ENCODE data around the gene C14orf93. TPM values are rescaled to one million over a fixed set of nuclear protein-coding genes. Genes with fewer than 3 reads are reported as not detected.

Gene C14orf93
- polyA plus RNA-seq, 3 donors, result 2.5 to 17.6 (median 3.7) TPM

GRCh38 chr14:23020143-23021128 lies 10.5 kb upstream of the C14orf93 start:
- peaks cover 0 to 14% of the 10 kb centered on the region in 2 donors for H3K36me3 ChIP-seq (replicated peaks in 1 of 2; ENCODE audit: control insufficient read depth in 1 of 2, insufficient read depth in 2 of 2, low read length in 2 of 2)
- Mint-ChIP-seq H3K27me3 (ENCODE audit: low read depth in 3 of 3) (peaks cover 0 to 2% (median 0%) of the 10 kb centered on the region in 3 donors), H3K4me1 (peaks cover 7% of the 10 kb centered on the region), H3K36me3 (peaks cover 16 to 30% of the 10 kb centered on the region in 2 donors), H3K9me3 (no peaks in the 10 kb centered on the region), H3K4me3 (no peak overlapping the region), H3K27ac (peak overlapping the region in 1 of 7 donors; percentile 43)
- no peak overlapping the region for H3K27ac ChIP-seq (ENCODE audit: low read depth in 1 of 2, low read length in 2 of 2)
- no peak overlapping the region for H2AFZ ChIP-seq (ENCODE audit: insufficient read depth, low read depth, low read length, poor library complexity, severe bottlenecking)
- no peaks in the 10 kb centered on the region for H3K9me3 ChIP-seq (replicated peaks in 1 of 2; ENCODE audit: control insufficient read depth in 1 of 2, insufficient read depth in 1 of 2, low read length in 2 of 2)
- no peak for DNase-seq
- no peak for TF ChIP-seq CTCF (IDR thresholded peaks at IDR 0.05)
- no peaks in the 10 kb centered on the region for H3K27me3 ChIP-seq (ENCODE audit: control insufficient read depth in 2 of 2, insufficient read depth in 2 of 2, low read length in 2 of 2)
- H3K4me2 ChIP-seq (replicated peaks; ENCODE audit: extremely low read depth, low read length, poor library complexity, severe bottlenecking), result no peak overlapping the region
- H3K9ac ChIP-seq (ENCODE audit: insufficient read depth, low read length, poor library complexity, severe bottlenecking), result no peak overlapping the region
- intact Hi-C loops (cut with micrococcal nuclease), result no loop called here
- no peaks in the 10 kb centered on the region for H4K20me1 ChIP-seq (ENCODE audit: insufficient read depth, low read length)
- no CpG with 5 or more reads among the region's 7 CpGs for WGBS (ENCODE audit: insufficient coverage)
- H3K79me2 ChIP-seq (ENCODE audit: insufficient read depth, low read length), result no peaks in the 10 kb centered on the region
- peaks cover 0 to 3% of the 10 kb centered on the region in 2 donors for H3K4me1 ChIP-seq (ENCODE audit: control insufficient read depth in 1 of 2, insufficient read depth in 2 of 2, low read length in 2 of 2)
- no peak overlapping the region for H3K4me3 ChIP-seq (replicated peaks in 1 of 3; ENCODE audit: low read depth in 2 of 3, low read length in 3 of 3)

GRCh38 chr14:23018107-23018506 lies 8.2 kb upstream of the C14orf93 start:
- H3K27me3 Mint-ChIP-seq (ENCODE audit: low read depth in 3 of 3), result peaks cover 0 to 2% (median 2%) of the 10 kb centered on the region in 3 donors

More at GRCh38 chr14:23018107-23018506, 8.2 kb upstream of the C14orf93 start:
- Histone ChIP-seq H3K9ac (ENCODE audit: insufficient read depth, low read length, poor library complexity, severe bottlenecking) (no peak overlapping the region), H3K79me2 (ENCODE audit: insufficient read depth, low read length) (no peaks in the 10 kb centered on the region), H3K4me2 (replicated peaks; ENCODE audit: extremely low read depth, low read length, poor library complexity, severe bottlenecking) (no peak overlapping the region), H3K4me1 (ENCODE audit: control insufficient read depth in 1 of 2, insufficient read depth in 2 of 2, low read length in 2 of 2) (no peaks in the 10 kb centered on the region), H3K36me3 (replicated peaks in 1 of 2; ENCODE audit: control insufficient read depth in 1 of 2, insufficient read depth in 2 of 2, low read length in 2 of 2) (no peaks in the 10 kb centered on the region), H3K27me3 (ENCODE audit: control insufficient read depth in 2 of 2, insufficient read depth in 2 of 2, low read length in 2 of 2) (no peaks in the 10 kb centered on the region), H3K9me3 (replicated peaks in 1 of 2; ENCODE audit: control insufficient read depth in 1 of 2, insufficient read depth in 1 of 2, low read length in 2 of 2) (no peaks in the 10 kb centered on the region), H4K20me1 (ENCODE audit: insufficient read depth, low read length) (no peaks in the 10 kb centered on the region), H2AFZ (ENCODE audit: insufficient read depth, low read depth, low read length, poor library complexity, severe bottlenecking) (no peak overlapping the region), H3K4me3 (replicated peaks in 1 of 3; ENCODE audit: low read depth in 2 of 3, low read length in 3 of 3) (no peak overlapping the region), H3K27ac (ENCODE audit: low read depth in 1 of 2, low read length in 2 of 2) (no peak overlapping the region)
- no peak overlapping the region for H3K27ac Mint-ChIP-seq
- peaks cover 8% of the 10 kb centered on the region for H3K4me1 Mint-ChIP-seq
- DNase-seq, result no peak
- peaks cover 4 to 7% of the 10 kb centered on the region in 2 donors for H3K36me3 Mint-ChIP-seq
- no peaks in the 10 kb centered on the region for H3K9me3 Mint-ChIP-seq
- intact Hi-C loops (cut with micrococcal nuclease), result no loop called here
- no peak overlapping the region for H3K4me3 Mint-ChIP-seq
- TF ChIP-seq CTCF (IDR thresholded peaks at IDR 0.05), result no peak
